Common myeloid progenitor, CD34-positive (primary cell): ENCODE measurements around the gene RPL27A. TPM values are rescaled to one million over a fixed set of nuclear protein-coding genes. Genes with fewer than 3 reads are reported as not detected.

Experiments
- CTCF ChIA-PET: fragments of 350-600 bp; sonication (Branson Sonifier 250); formaldehyde crosslinking; loops from one replicate; lab custom pipeline; 2021; ENCODE audit warnings: antibody characterized with exemption; lab: Charles Lee
- POLR2A ChIA-PET: fragments of 350-600 bp; sonication (Branson Sonifier 250); formaldehyde crosslinking; loops from one replicate; lab custom pipeline; 2021; ENCODE audit warnings: antibody characterized with exemption; lab: Charles Lee
- DNase-seq, 3 donors: peaks; one replicate each; pipeline versions ENCODE4 v3.0.0 to v3.0.0-alpha.2; 2013
- H3K27ac ChIP-seq, 2 experiments: 1 replicate in 1 of 2; 2 replicates in 1 of 2; pipeline ENCODE4 v1.7.0; 2013; ENCODE audit warnings: inconsistent platforms in 2 of 2, low read length in 2 of 2, mild to moderate bottlenecking in 2 of 2, low read depth in 1 of 2, moderate library complexity in 1 of 2; ENCODE audit not compliant: severe bottlenecking in 2 of 2, insufficient read depth in 1 of 2, poor library complexity in 1 of 2
- H3K27me3 ChIP-seq, 5 experiments: replicated peaks in 2 of 5; 1 replicate in 3 of 5; 2 replicates in 2 of 5; pipeline versions ENCODE4 v1.6.1 to v1.7.0; 2013; ENCODE audit warnings: low read length in 4 of 5, mild to moderate bottlenecking in 2 of 5, moderate library complexity in 2 of 5, inconsistent platforms in 1 of 5; ENCODE audit not compliant: insufficient read depth in 5 of 5, control insufficient read depth in 4 of 5
- H3K36me3 ChIP-seq, 4 experiments: 1 replicate in 2 of 4; 2 replicates in 2 of 4; pipeline versions ENCODE4 v1.6.1 to v1.7.0; 2013; ENCODE audit warnings: low read length in 3 of 4, control low read depth in 1 of 4, mild to moderate bottlenecking in 1 of 4; ENCODE audit not compliant: control insufficient read depth in 4 of 4, insufficient read depth in 4 of 4
- H3K4me1 ChIP-seq, 4 experiments: 1 replicate in 3 of 4; 2 replicates in 1 of 4; pipeline versions ENCODE4 v1.6.1 to v1.7.1; 2013; ENCODE audit warnings: low read length in 3 of 4, mild to moderate bottlenecking in 3 of 4, control low read depth in 1 of 4, inconsistent platforms in 1 of 4, moderate library complexity in 1 of 4; ENCODE audit not compliant: control insufficient read depth in 4 of 4, insufficient read depth in 4 of 4; ENCODE audit errors: control extremely low read depth in 1 of 4
- H3K4me3 ChIP-seq, 7 experiments: 1 replicate in 4 of 7; 2 replicates in 3 of 7; pipeline versions ENCODE4 v1.5.1 to v1.7.0; 2013; ENCODE audit warnings: mild to moderate bottlenecking in 7 of 7, low read length in 6 of 7, moderate library complexity in 6 of 7, inconsistent platforms in 2 of 7, low read depth in 2 of 7, control low read depth in 1 of 7; ENCODE audit not compliant: insufficient read depth in 4 of 7, control insufficient read depth in 1 of 7; ENCODE audit errors: extremely low read depth in 1 of 7
- H3K9me3 ChIP-seq, 5 experiments: 1 replicate in 4 of 5; 2 replicates in 1 of 5; pipeline versions ENCODE4 v1.6.1 to v1.7.1; 2013; ENCODE audit warnings: low read length in 4 of 5, mild to moderate bottlenecking in 2 of 5, inconsistent platforms in 1 of 5, low read depth in 1 of 5, moderate library complexity in 1 of 5; ENCODE audit not compliant: control insufficient read depth in 4 of 5, insufficient read depth in 2 of 5; ENCODE audit errors: control extremely low read depth in 1 of 5
- WGBS: methylation state at CpG from one replicate; pipeline ENCODE4 v1.1.5; 2013; ENCODE audit not compliant: insufficient coverage; 5-methylcytosine and 5-hydroxymethylcytosine counted together
- polyA plus RNA-seq: library from polyadenylated mRNA; unstranded; fragments of 120-200 nt; gene quantifications from one replicate; pipeline ENCODE4 v1.2.1, GENCODE V29; 2013

The RPL27A gene
- 5,259 TPM for polyA plus RNA-seq

DNA sequence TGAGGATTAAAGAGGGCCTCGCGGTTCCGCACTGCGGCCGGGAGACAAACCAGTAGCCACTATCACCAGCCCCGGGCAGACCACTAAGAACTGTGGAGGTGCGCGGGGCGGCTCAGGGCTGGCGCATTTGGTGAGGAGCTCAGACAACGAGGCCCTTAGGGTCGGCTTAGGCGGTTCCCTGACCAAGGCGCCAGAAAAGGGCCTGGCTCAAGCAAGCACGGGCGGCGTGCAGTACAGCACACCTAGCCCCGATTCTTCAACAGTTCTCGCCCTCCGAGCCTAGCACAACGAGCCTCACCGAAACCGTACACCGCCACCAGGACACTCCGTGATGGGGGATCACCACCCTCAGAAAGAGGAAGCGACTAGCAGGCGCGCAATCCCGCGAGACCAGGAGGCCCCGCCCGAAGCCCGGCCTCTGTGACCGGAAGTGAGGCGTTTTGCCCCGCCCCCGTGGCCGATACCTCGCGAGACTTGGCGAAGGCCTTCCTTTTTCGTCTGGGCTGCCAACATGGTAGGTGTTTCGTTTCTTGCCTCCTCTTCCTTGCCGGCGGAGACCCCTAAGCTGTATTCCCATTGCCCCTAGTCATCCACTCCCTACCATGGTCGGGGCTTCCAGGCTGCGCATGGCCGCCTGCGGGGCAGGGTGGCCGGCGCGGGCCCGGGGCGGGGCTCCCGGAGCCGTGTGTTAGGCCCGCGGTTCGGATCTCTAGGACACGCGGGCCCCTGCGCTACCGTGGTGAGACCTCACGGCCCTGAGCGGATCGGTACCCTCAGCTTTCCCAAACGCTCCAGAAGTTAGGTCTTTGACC, at the start of gene RPL27A, which contains the start of gene TRIM66:
Gene RPL27A (plus strand): TSS at position 490 of the 812 bp plus-strand sequence. CDS start 22 bp downstream, at position 512.
Gene TRIM66 (minus strand): TSS at position 363 of the 812 bp plus-strand sequence. CDS start 10,391 bp downstream, outside the sequence.
- ChIA-PET CTCF (interaction anchor here (1.7 kb wide), 1 partner anchor 279 kb away, joined by 3 read pairs; no protein-coding TSS in a partner anchor), POLR2A (interaction anchor here (0.6 to 1.9 kb wide), 6 partner anchors 9 to 248 kb away, joined by 3 to 15 read pairs (median 3); no protein-coding TSS in a partner anchor)
- Histone ChIP-seq H3K36me3 (peaks cover 5 to 47% (median 26%) of the 10 kb centered on the region in 4 experiments), H3K4me3 (peak within 1 kb of the TSS; percentile 73 to 98 (median 96)), H3K27ac (peak within 1 kb of the TSS; percentile 99), H3K27me3 (no peaks in the 10 kb centered on the region), H3K9me3 (no peaks in the 10 kb centered on the region), H3K4me1 (peaks cover 11 to 34% (median 29%) of the 10 kb centered on the region in 4 experiments)
- WGBS, result 0% methylated on average over 61 of the region's 67 CpGs
- peak; percentile 96 to 98 (median 98) for DNase-seq

DNA sequence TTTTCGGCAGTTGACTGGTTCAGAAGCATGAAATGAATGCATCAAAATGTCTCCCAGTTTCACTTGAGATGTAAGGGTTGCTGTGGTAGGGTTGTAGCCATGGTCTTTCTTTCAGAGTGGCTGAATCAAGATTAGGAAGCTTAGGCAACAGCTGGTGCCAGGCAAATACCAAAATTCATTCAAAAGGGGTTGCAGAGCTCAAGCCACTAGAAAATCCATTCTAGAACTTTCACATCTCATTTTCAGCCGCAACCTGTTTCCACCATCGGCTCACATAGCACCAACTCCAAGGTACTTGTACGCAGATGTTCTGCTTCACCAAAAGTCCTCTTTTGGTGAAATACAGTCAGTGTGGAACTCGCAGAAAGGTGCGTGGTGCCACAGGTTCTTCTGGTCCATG, 48.1 kb upstream of the RPL27A start:
- H3K27me3 ChIP-seq, result no peaks in the 10 kb centered on the region
- DNase-seq, result no peak
- H3K4me1 ChIP-seq, result no peaks in the 10 kb centered on the region
- CTCF ChIA-PET, result no interaction called here
- POLR2A ChIA-PET, result no interaction called here
- 98% methylated on average over 4 of the region's 6 CpGs for WGBS
- H3K36me3 ChIP-seq, result peaks cover 7 to 41% (median 33%) of the 10 kb centered on the region in 4 experiments
- H3K27ac ChIP-seq, result no peak overlapping the region
- peaks cover 0 to 10% (median 4%) of the 10 kb centered on the region in 5 experiments for H3K9me3 ChIP-seq
- H3K4me3 ChIP-seq, result no peak overlapping the region

DNA sequence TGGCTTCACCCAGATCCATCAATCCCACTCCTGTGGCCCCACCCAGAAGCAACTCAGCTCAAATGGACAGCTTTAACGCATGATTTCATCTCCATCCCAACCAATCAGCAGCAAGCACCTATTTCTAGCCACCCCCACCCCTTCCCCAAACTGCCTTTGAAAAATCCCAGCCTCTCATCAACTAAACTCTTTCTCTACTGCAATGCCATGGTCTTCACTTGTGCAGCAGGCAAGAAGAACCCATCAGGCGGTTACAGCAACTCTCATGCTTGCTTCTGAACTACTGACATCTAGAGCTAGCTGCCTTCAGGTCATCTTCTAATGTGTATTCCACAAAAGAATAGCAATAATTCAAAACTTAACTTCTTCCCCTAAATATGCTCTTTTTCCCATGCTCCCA, 46.5 kb upstream of the RPL27A start:
- no peak for DNase-seq
- Histone ChIP-seq H3K4me1 (no peaks in the 10 kb centered on the region), H3K36me3 (peaks cover 7 to 47% (median 35%) of the 10 kb centered on the region in 4 experiments), H3K27ac (no peak overlapping the region), H3K27me3 (no peaks in the 10 kb centered on the region), H3K9me3 (peaks cover 0 to 10% (median 4%) of the 10 kb centered on the region in 5 experiments), H3K4me3 (no peak overlapping the region)
- ChIA-PET CTCF (no interaction called here), POLR2A (no interaction called here)
- WGBS, result 100% methylated on average over 2 of the region's 2 CpGs

DNA sequence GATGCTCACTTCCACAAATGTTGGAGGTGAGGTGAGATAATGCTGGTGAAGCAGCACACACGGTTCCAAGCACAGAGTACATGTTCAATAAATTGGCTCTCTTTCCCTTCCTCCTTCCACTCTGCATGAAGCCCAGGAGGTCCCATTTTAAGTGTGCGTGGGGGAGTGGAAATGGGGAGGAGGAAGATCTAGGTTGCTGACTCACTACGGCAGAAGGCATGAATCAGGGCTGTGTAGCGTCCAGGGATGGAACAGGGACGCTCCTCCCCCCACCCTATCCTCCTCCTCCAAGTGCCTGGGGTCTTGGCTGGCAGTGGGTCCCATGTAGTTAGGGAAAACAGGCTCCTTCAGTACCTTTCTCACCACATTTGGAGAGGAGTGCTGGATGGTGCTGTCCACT, 44.3 kb upstream of the RPL27A start:
- no peaks in the 10 kb centered on the region for H3K27me3 ChIP-seq
- no peak overlapping the region for H3K27ac ChIP-seq
- CTCF ChIA-PET, result interaction anchor here (1.1 to 1.2 kb wide), 2 partner anchors 10 to 18 kb away, joined by 3 read pairs; no protein-coding TSS in a partner anchor
- POLR2A ChIA-PET, result no interaction called here
- H3K36me3 ChIP-seq, result peaks cover 7 to 56% (median 41%) of the 10 kb centered on the region in 4 experiments
- DNase-seq, result no peak
- H3K4me3 ChIP-seq, result no peak overlapping the region
- H3K9me3 ChIP-seq, result peaks cover 0 to 10% (median 4%) of the 10 kb centered on the region in 5 experiments
- WGBS, result 100% methylated on average over 1 of the region's 5 CpGs
- H3K4me1 ChIP-seq, result no peaks in the 10 kb centered on the region

DNA sequence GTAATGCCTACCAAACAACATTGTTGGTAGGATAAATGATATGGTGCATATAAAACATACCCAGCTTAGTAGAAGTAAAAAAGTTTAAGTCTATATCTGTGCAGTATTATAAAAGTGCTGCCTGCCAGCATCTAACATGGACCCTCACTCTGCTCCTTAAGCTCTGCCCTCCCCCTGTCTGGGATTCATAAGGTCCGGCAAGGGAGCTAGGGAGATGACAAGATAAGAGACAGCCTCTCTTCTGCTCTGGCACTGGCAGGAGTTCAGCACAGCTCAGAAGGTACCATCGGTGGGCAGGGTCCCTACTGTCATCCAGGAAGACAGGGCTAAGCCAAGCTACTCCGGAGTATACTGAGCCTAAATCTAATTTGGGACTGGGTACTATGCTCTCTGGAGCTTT, 42.9 kb upstream of the RPL27A start:
- WGBS, result 77% methylated on average over 3 of the region's 3 CpGs
- ChIA-PET CTCF (interaction anchor here (1.5 kb wide), 1 partner anchor 12 kb away, joined by 3 read pairs; no protein-coding TSS in a partner anchor), POLR2A (no interaction called here)
- H3K4me1 ChIP-seq, result no peaks in the 10 kb centered on the region
- H3K4me3 ChIP-seq, result no peak overlapping the region
- no peaks in the 10 kb centered on the region for H3K27me3 ChIP-seq
- peaks cover 0 to 10% (median 4%) of the 10 kb centered on the region in 5 experiments for H3K9me3 ChIP-seq
- DNase-seq, result no peak
- no peak overlapping the region for H3K27ac ChIP-seq
- peaks cover 7 to 56% (median 42%) of the 10 kb centered on the region in 4 experiments for H3K36me3 ChIP-seq

DNA sequence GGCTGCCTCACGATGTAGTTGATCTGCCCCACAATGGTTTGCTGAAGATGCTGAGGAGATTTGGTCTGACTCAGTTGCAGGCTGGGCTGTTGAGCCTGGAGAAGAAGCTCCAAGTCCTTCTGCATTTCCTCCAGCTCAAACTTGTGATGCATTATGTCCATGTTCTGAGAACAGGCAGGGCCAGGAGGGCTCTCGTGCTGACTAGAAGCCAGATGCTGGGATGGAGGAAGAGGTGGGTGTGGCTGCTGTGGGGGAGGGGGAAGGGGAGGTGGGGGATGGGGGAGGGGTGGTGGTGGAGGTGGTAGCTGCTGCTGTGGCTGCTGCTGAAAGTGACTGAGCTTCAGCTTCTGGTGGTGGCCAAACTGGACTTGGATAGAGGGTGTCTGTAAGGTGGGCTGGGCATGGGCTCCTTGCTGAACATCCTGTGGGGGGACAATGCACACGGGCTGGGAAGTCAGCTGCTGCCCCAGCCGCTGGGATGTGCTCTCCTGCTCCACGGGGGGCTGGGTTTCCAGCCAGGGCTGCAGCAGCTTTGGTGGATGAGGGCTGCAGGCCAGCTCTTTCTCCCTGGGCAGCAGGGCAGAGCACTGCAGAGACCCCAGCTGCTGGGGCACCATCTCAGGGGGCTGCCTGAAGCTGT, 42.2 kb upstream of the RPL27A start:
- ChIA-PET POLR2A (no interaction called here), CTCF (interaction anchor here (1.5 kb wide), 1 partner anchor 12 kb away, joined by 3 read pairs; no protein-coding TSS in a partner anchor)
- Histone ChIP-seq H3K36me3 (peaks cover 9 to 54% (median 37%) of the 10 kb centered on the region in 4 experiments), H3K27me3 (no peaks in the 10 kb centered on the region), H3K4me3 (no peak overlapping the region), H3K4me1 (no peaks in the 10 kb centered on the region), H3K9me3 (peaks cover 0 to 10% (median 4%) of the 10 kb centered on the region in 5 experiments), H3K27ac (no peak overlapping the region)
- no peak for DNase-seq
- WGBS, result 92% methylated on average over 4 of the region's 5 CpGs
